Measurements from ENCODE around the gene MUCL3.
"Not testable (repeated sequence)": the region's sequence is repeated elsewhere in the genome, so short reads cannot be mapped to it uniquely, and the experiment has no call there.

The MUCL3 gene

DNA sequence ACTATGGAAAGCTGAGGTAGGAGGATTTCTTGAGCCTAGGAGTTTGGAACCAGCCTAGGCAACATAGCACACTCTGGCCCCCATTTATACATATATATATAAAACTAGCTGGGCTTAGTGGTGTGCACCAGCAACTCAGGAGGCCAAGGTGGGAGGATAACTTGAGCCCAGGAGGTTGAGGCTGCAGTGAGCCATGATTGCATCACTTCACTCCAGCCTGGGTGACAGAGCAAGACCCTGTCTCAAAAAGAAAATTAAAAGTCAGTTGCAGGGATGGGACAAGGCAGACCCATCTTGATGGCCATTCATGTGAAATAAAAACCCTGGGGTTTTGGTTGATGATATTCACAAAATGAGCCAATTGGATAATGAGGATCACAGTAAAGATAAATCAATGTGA lies 39.3 kb upstream of the MUCL3 start:
- Mint-ChIP-seq H3K9me3 (no peaks in the 10 kb centered on the region), H3K4me3 (no peak overlapping the region), H3K27me3 (no peaks in the 10 kb centered on the region), H3K27ac (no peak overlapping the region), H3K36me3 (ENCODE audit: insufficient read depth) (peaks cover 2% of the 10 kb centered on the region), H3K4me1 (ENCODE audit: low read depth in 2 of 2) (no peaks in the 10 kb centered on the region)
- ATAC-seq (replicated peaks) (no peak), DNase-seq (no peak)

DNA sequence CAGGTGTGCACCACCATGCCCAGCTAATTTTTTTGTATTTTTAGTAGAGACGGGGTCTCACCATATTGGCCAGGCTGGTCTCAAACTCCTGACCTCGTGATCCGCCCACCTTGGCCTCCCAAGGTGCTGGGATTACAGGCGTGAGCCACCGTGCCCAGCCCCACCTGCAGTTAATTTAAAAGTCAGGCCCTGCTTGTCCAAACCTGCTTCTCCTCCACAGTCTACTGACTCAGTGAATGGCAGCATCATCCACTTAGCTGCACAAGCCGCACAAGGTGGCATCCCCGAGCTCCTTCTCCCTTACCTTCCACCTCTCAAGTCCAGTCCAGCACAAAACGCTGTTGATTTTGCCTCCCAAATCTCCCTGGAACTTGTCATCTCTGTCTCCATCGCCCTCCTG lies 38.6 kb upstream of the MUCL3 start:
- not testable (repeated sequence) for H3K36me3 Mint-ChIP-seq (ENCODE audit: insufficient read depth); ATAC-seq (replicated peaks); H3K4me1 Mint-ChIP-seq (ENCODE audit: low read depth in 2 of 2); DNase-seq; H3K9me3 Mint-ChIP-seq; H3K27ac Mint-ChIP-seq; H3K4me3 Mint-ChIP-seq; H3K27me3 Mint-ChIP-seq

DNA sequence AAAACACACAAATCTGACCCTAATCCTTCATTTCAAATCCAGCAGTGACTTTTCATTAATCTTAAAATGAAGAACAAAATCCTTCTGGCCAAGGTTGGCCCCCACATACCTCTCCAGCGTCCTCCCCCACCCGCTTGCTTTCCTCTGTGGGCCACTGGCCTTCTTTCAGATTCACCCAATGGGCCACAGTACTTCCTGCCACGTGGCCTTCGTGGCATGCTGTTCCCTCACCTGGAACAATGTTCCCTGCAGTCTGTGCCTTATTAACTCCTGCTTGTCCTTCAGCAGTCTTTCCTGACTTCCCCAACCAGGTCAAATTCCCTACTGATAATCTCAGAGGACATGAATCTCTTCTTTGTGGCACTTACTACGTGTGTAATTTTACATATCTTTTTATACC lies 38.1 kb upstream of the MUCL3 start:
- Mint-ChIP-seq H3K4me3 (no peak overlapping the region), H3K36me3 (ENCODE audit: insufficient read depth) (peaks cover 2% of the 10 kb centered on the region), H3K4me1 (ENCODE audit: low read depth in 2 of 2) (peaks cover under 1 to 4% of the 10 kb centered on the region in 2 donors), H3K27ac (no peak overlapping the region), H3K9me3 (no peaks in the 10 kb centered on the region), H3K27me3 (no peaks in the 10 kb centered on the region)
- DNase-seq (no peak), ATAC-seq (replicated peaks) (no peak)

DNA sequence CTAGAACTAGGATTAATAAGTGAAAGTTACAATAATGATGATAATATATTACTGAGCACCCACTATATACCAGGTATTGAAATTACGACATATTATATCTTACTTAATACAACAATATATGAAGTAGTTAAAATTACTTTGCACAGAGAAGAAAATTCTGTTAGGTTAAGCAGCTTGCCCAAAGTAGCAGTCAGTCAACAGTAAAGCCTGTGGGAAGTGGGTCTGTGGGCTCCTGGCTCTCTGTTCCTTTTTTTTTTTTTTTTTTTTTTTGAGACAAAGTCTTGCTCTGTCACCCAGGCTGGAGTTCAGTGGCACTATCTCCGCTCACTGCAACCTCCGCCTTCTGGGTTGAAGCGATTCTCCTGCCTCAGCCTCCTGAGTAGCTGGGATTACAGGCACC lies 37.5 kb upstream of the MUCL3 start:
- ATAC-seq (replicated peaks) (no peak), DNase-seq (no peak)
- Mint-ChIP-seq H3K27ac (no peak overlapping the region), H3K4me1 (ENCODE audit: low read depth in 2 of 2) (peaks cover 6 to 10% of the 10 kb centered on the region in 2 donors), H3K9me3 (no peaks in the 10 kb centered on the region), H3K36me3 (ENCODE audit: insufficient read depth) (peaks cover 2% of the 10 kb centered on the region), H3K27me3 (no peaks in the 10 kb centered on the region), H3K4me3 (no peak overlapping the region)

DNA sequence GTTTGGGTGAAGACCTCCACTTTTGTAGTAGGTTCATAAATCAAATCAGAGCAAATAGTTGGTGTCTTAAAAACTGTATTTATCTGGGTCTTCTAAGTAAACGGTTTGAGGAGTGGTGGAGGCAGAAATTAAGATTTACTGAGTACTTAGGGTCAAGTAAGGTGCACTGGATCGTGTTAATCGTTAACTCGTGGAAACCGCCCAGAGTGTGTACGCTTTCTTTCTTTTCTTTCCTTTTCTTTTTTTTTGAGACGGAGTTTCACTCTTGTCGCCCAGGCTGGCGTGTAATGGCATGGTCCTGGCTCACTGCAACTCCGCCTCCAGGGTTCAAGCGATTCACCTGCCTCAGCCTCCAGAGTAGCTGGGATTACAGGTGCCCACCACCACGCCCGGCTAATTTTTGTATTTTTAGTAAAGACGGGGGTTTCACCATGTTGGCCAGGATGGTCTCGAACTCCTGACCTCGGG lies 33.4 kb upstream of the MUCL3 start:
- H3K4me1 Mint-ChIP-seq (ENCODE audit: low read depth in 2 of 2): peaks cover 17 to 24% of the 10 kb centered on the region in 2 donors
- peak overlapping the region; percentile 95 to 96 for H3K4me3 Mint-ChIP-seq
- not testable (repeated sequence) for H3K27me3 Mint-ChIP-seq; H3K9me3 Mint-ChIP-seq; DNase-seq; H3K36me3 Mint-ChIP-seq (ENCODE audit: insufficient read depth); ATAC-seq (replicated peaks)
- H3K27ac Mint-ChIP-seq: peak overlapping the region in 1 of 2 donors; percentile 30

DNA sequence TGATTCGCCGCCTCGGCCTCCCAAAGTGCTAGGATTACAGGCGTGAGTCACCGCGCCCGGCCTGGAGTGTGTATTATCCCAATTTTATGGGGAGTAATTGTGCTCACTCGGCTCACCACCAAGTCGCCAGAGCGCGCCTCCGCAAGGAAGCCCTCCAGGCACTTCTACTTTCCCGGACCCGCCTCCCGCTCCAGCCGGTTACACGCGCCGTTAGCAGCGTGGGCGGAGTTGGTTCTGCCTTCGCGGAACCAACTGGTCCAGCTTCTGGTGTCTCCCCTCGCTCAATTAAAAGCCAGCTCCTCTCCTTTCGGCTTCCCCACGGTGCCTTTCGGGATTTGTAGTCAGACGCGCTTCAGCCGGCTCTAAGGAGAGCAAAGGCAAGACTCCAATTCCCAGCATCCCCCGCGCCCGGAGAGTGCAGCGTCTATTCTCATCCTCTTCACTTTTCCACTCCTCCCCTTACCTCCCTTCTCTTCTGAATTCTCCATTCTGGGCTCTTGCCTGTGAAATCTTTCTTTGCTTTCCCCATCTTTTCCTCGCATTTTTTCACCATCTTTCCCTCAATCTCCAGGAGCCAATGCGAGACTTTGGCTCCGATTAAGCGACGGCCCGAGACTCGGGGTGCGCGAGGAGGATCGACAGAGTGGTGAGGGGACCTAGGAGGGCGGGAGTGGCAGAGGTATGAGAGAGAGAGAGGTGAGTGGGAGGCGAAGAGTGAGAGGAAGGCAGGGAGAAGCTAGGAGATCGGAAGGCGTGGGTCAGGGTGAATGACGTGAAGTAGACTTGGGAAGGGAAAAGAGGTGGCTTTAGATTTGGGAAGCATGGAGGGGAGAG lies 32.8 kb upstream of the MUCL3 start, which contains the start of gene GTF2H4:
Gene GTF2H4, plus strand, starts transcription at position 450 of the 834 bp plus-strand sequence.
- Mint-ChIP-seq H3K4me3 (peak within 1 kb of the TSS; percentile 95 to 96), H3K27ac (peak within 1 kb of the TSS; percentile 30 to 88), H3K4me1 (ENCODE audit: low read depth in 2 of 2) (peaks cover 17 to 24% of the 10 kb centered on the region in 2 donors), H3K36me3 (ENCODE audit: insufficient read depth) (peaks cover 9% of the 10 kb centered on the region), H3K9me3 (no peaks in the 10 kb centered on the region), H3K27me3 (no peaks in the 10 kb centered on the region)
- ATAC-seq (replicated peaks): peak; percentile 98
- peak; percentile 88 to 93 (median 89) for DNase-seq

DNA sequence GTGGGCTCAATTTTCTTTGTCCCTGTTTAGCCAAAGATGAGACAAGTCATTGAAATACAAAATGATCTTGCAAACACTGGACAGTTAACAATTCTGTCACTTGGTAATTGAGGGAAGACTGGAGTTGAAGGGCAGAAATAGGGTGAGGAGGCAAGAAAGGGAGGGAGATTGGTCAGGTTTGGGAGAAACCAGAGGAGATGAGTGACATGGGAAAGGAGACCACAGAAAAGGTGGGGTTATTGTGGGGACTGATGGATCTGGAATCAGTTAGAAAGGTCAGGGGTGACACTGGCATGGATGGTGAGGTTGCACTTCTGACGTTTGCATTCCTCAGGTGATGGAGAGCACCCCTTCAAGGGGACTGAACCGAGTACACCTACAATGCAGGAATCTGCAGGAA lies 32.1 kb upstream of the MUCL3 start:
- ATAC-seq (replicated peaks) (no peak), DNase-seq (no peak)
- Mint-ChIP-seq H3K4me3 (peak overlapping the region; percentile 95 to 96), H3K36me3 (ENCODE audit: insufficient read depth) (peaks cover 9% of the 10 kb centered on the region), H3K4me1 (ENCODE audit: low read depth in 2 of 2) (peaks cover 24% of the 10 kb centered on the region in 2 donors), H3K9me3 (no peaks in the 10 kb centered on the region), H3K27me3 (no peaks in the 10 kb centered on the region), H3K27ac (peak overlapping the region; percentile 30 to 88)

DNA sequence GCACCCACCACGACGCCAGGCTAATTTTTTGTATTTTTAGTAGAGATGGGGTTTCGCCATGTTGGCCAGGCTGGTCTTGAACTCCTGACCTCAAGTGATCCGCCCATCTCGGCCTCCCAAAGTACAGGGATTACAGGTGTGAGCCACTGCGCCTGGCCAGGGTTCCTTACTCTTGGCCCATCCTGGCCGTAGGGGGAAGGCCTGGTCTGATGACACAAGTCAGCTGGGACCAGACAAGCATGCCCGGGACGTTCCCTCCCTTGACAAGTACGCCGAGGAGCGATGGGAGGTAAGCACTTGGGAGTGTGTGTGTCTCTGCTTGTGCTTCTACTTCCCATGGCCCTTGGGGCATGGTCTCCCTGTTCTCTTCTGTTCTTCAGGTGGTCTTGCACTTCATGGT lies 30.3 kb upstream of the MUCL3 start:
- not testable (repeated sequence) for H3K36me3 Mint-ChIP-seq (ENCODE audit: insufficient read depth); H3K27me3 Mint-ChIP-seq; H3K4me3 Mint-ChIP-seq; H3K27ac Mint-ChIP-seq; H3K9me3 Mint-ChIP-seq; ATAC-seq (replicated peaks); DNase-seq
- H3K4me1 Mint-ChIP-seq (ENCODE audit: low read depth in 2 of 2): peaks cover 34 to 37% of the 10 kb centered on the region in 2 donors

DNA sequence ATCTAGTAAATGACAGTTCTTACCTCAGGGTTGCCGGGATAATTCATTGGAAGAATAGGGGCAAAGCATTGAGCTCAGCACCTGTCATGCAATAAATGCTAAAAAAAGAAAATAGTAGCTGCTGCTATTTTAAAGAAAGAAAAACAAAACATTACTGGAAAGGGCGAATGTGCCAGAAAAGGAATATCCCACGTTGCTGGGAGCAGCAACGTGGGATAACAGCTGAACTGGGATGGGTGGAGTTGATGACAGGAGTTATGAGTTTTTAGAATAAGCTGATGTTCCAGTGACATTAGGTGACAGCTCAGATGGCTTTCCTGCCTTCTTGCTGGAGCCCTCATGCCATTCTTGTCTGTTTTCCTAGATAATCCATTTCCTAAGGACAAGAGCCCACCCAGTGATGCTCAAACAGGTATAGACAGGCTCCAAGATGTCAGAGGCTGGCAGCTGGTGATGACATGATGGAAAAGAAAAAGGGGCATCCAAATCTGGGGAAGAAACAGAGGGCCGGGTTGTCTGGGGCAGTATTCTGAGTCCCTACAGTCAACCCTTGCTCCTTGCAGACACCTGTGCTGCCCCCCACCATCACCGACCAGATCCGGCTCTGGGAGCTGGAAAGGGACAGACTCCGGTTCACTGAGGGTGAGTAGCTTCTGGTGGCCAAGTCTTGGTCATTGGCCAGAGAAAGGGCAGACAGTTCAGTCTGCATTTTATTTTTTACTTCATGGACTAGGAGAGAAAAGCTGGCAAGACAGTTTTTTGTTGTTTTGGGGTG lies 27.8 kb upstream of the MUCL3 start:
- no peak for ATAC-seq (replicated peaks)
- Mint-ChIP-seq H3K27me3 (no peaks in the 10 kb centered on the region), H3K4me1 (ENCODE audit: low read depth in 2 of 2) (peaks cover 34% of the 10 kb centered on the region in 2 donors), H3K9me3 (no peaks in the 10 kb centered on the region), H3K4me3 (peak overlapping the region; percentile 77 to 84), H3K36me3 (ENCODE audit: insufficient read depth) (peaks cover 12% of the 10 kb centered on the region), H3K27ac (no peak overlapping the region)
- no peak for DNase-seq

DNA sequence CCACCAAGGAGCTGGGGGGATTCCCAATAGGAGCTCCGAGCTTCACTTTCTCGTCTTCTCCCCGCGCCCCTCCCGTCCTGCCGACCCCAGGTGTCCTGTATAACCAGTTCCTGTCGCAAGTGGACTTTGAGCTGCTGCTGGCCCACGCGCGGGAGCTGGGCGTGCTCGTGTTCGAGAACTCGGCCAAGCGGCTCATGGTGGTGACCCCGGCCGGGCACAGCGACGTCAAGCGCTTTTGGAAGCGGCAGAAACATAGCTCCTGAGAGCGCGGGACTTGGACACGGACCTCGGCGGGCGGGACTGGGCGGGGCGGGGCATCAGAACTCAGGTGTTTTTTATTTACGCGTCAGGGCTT lies 27.1 kb upstream of the MUCL3 start:
- peaks cover 26% of the 10 kb centered on the region in 2 donors for H3K4me1 Mint-ChIP-seq (ENCODE audit: low read depth in 2 of 2)
- no peaks in the 10 kb centered on the region for H3K27me3 Mint-ChIP-seq
- H3K4me3 Mint-ChIP-seq: peak overlapping the region; percentile 77 to 84
- no peak for ATAC-seq (replicated peaks)
- H3K27ac Mint-ChIP-seq: peak overlapping the region; percentile 70 to 83
- peaks cover 16% of the 10 kb centered on the region for H3K36me3 Mint-ChIP-seq (ENCODE audit: insufficient read depth)
- H3K9me3 Mint-ChIP-seq: no peaks in the 10 kb centered on the region
- peak in 1 of 3 experiments; percentile 8 for DNase-seq

DNA sequence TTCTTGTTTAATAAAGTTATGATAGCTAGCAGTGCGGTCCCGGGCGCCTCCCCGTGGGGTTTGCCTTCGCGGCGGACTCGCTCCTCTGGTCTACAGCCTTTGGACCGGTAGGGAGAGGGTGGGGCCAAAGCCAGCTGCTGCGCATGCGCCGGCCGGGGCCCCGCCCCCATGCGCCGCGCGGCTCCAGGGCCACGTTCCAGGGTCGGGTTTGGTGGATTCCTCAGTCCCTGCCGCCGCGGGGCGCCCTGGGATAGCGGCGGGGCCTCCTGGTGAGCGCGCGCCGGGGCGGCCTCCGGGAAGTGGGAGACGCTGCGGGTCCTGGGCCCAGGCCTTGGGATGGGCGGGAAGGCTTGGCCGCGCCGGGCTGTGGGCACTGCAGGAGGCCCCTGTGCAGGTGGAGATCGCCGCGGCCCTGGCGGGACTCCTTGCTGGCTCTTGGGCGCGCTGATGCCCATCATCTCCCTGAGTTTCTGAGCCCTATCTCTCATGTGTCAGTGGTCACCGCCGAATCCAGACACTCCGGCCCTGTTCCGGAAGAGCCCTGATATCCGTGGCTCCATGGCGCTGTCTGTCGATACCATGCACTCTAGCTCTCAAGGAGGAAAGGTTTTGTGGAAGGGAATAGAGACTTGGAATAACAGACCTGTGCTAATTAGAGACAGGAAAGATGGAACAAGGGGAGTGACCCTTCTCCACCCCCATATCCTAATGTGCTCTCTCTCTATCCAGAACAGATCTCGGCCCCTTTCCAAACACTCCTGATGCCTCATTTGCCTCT lies 26.5 kb upstream of the MUCL3 start, which contains the start of gene VARS2:
Gene VARS2, plus strand, starts transcription at position 163 of the 778 bp plus-strand sequence. Its CDS starts 599 bp downstream, at position 762.
- H3K27ac Mint-ChIP-seq: peak within 1 kb of the TSS; percentile 70 to 83
- H3K27me3 Mint-ChIP-seq: no peaks in the 10 kb centered on the region
- peak within 1 kb of the TSS; percentile 77 to 84 for H3K4me3 Mint-ChIP-seq
- peaks cover 16% of the 10 kb centered on the region for H3K36me3 Mint-ChIP-seq (ENCODE audit: insufficient read depth)
- DNase-seq: peak; percentile 76 to 85 (median 83)
- ATAC-seq (replicated peaks): peak; percentile 96
- H3K4me1 Mint-ChIP-seq (ENCODE audit: low read depth in 2 of 2): peaks cover 20 to 22% of the 10 kb centered on the region in 2 donors
- no peaks in the 10 kb centered on the region for H3K9me3 Mint-ChIP-seq

DNA sequence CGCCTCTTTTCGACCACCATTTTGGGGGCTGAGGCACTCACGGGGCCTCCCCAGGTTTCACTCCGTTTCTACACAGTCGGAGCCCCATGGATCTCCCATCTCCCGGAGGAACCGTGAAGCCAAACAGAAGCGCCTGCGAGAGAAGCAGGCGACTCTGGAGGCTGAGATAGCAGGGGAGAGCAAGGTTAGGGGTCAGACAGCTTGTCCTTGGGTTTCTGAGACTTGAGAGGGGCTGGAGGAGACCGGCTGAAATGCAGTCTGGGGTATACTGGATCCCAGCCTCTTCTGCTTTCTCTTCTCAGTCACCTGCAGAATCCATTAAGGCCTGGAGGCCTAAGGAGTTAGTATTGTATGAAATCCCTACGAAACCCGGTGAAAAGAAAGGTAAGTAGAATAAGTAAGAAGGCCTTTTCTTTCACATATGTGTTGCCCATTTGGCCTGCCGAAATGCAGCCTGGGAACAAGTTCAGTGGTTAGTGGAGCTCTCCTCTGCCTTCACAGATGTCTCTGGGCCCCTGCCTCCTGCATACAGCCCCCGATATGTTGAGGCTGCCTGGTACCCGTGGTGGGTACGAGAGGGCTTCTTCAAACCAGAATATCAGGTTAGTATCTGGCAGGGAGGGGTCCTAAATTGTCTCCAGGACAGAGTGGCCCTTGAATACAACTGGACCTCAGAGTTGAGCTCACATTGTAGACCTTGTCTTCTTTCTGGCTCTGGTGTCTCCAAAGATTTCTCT lies 25.8 kb upstream of the MUCL3 start:
- no peak for DNase-seq
- ATAC-seq (replicated peaks): no peak
- Mint-ChIP-seq H3K27me3 (no peaks in the 10 kb centered on the region), H3K4me1 (ENCODE audit: low read depth in 2 of 2) (peaks cover 16 to 22% of the 10 kb centered on the region in 2 donors), H3K27ac (peak overlapping the region; percentile 70 to 83), H3K4me3 (peak overlapping the region; percentile 77 to 84), H3K36me3 (ENCODE audit: insufficient read depth) (peaks cover 19% of the 10 kb centered on the region), H3K9me3 (no peaks in the 10 kb centered on the region)

All from effector memory CD8-positive, alpha-beta T cell (primary cell).